GM12878 (cell line): ENCODE results near the gene UNCX. TPM values are rescaled to one million over a fixed set of nuclear protein-coding genes. Genes with fewer than 3 reads are reported as not detected.

ENCODE experiments used
- ATAC-seq: fragments of 200-7000 bp; cut with Tn5 transposase; 3 replicates; pipeline ENCODE4 v1.9.1; 2020; ENCODE audit warnings: mild to moderate bottlenecking, moderate library complexity
- BruUV-seq: library from RNA; stranded (reverse); fragments of 400-500 nt; replicated peaks from 2 replicates; lab custom pipeline; 2021; lab: Mats Ljungman, UMichigan
- CTCF ChIA-PET: fragments of 300-600 bp; sonication (Branson Sonifier 250); formaldehyde crosslinking; extraction: SDS; loops from one replicate; lab custom pipeline; 2021; ENCODE audit warnings: inconsistent platforms; lab: Yijun Ruan, JAX
- POLR2A ChIA-PET: fragments of 350-600 bp; formaldehyde crosslinking; extraction: SDS; loops from one replicate; lab custom pipeline; 2021; ENCODE audit warnings: inconsistent platforms; lab: Charles Lee
- RAD21 ChIA-PET: fragments of 300-600 bp; sonication (Branson Sonifier 250); formaldehyde crosslinking; loops from one replicate; lab custom pipeline; 2023; ENCODE audit warnings: antibody characterized with exemption; ENCODE audit not compliant: unreplicated experiment; lab: Charles Lee
- SMC1A ChIA-PET: fragments of 300-600 bp; sonication (Branson Sonifier 250); formaldehyde crosslinking; loops from one replicate; lab custom pipeline; 2023; ENCODE audit not compliant: unreplicated experiment, uncharacterized antibody; lab: Charles Lee
- DNase-seq: peaks from one replicate; pipeline ENCODE4 v3.0.0-alpha.2; 2011; ENCODE audit warnings: low read depth, low spot score
- FAIRE-seq: peaks from 3 replicates; lab custom pipeline; 2011; peaks lifted over from hg19 to GRCh38; lab: Jason Lieb, UNC
- H2AFZ ChIP-seq: 2 replicates; pipeline ENCODE4 v1.6.0; 2011; ENCODE audit warnings: low read depth, low read length, control low read depth; ENCODE audit not compliant: control insufficient read depth
- H3K27ac ChIP-seq: 2 replicates; pipeline ENCODE4 v1.5.1; 2011; ENCODE audit warnings: control low read depth; ENCODE audit not compliant: control insufficient read depth, insufficient read depth
- H3K27me3 ChIP-seq, 2 experiments: replicated peaks in 1 of 2; 2 replicates each; pipeline versions ENCODE4 v1.6.0 to v1.6.1; 2011; ENCODE audit warnings: low read length in 1 of 2; ENCODE audit not compliant: control insufficient read depth in 2 of 2, insufficient read depth in 2 of 2
- H3K36me3 ChIP-seq, 2 experiments: 2 replicates each; pipeline ENCODE4 v1.5.1; 2011; ENCODE audit warnings: low read length in 1 of 2; ENCODE audit not compliant: control insufficient read depth in 2 of 2, insufficient read depth in 2 of 2
- H3K4me1 ChIP-seq: 2 replicates; pipeline ENCODE4 v1.6.1; 2011; ENCODE audit warnings: mild to moderate bottlenecking, low read length, moderate library complexity, mixed read lengths; ENCODE audit not compliant: control insufficient read depth, insufficient read depth
- H3K4me2 ChIP-seq: 2 replicates; pipeline ENCODE4 v1.6.0; 2011; ENCODE audit warnings: control low read depth; ENCODE audit not compliant: control insufficient read depth, insufficient read depth
- H3K4me3 ChIP-seq: fragments of 200-600 bp; sonication (generic); 2 replicates; pipeline ENCODE4 v1.5.1; 2016
- H3K79me2 ChIP-seq: 2 replicates; pipeline ENCODE4 v1.6.0; 2011; ENCODE audit warnings: low read length; ENCODE audit not compliant: control insufficient read depth, insufficient read depth
- H3K9ac ChIP-seq: 2 replicates; pipeline ENCODE4 v1.8.0; 2011; ENCODE audit warnings: low read length, control low read depth, mixed read lengths; ENCODE audit not compliant: control insufficient read depth, insufficient read depth
- H3K9me3 ChIP-seq: replicated peaks from 3 replicates; pipeline ENCODE4 v1.5.1; 2011; ENCODE audit warnings: mild to moderate bottlenecking, low read length; ENCODE audit not compliant: control insufficient read depth, insufficient read depth
- H4K20me1 ChIP-seq: 2 replicates; pipeline ENCODE4 v1.6.0; 2011; ENCODE audit not compliant: control insufficient read depth, insufficient read depth
- BMI1 ChIP-seq: fragments of 450-650 bp; IDR thresholded peaks from 2 replicates; pipeline ENCODE4 v1.6.1; 2016; ENCODE audit warnings: mild to moderate bottlenecking, moderate library complexity, borderline replicate concordance
- BRCA1 ChIP-seq: IDR thresholded peaks from 2 replicates; pipeline ENCODE4 v1.6.1; 2011; ENCODE audit warnings: low read depth, low read length, improper control_type of control experiment
- E4F1 ChIP-seq: fragments of 450-650 bp; IDR thresholded peaks from 2 replicates; pipeline ENCODE4 v1.6.1; 2018; ENCODE audit warnings: borderline replicate concordance, mild to moderate bottlenecking; ENCODE audit not compliant: partially characterized antibody
- GATAD2B ChIP-seq: fragments of 450-650 bp; conservative IDR thresholded peaks from 2 replicates; pipeline ENCODE4 v1.6.1; 2017; ENCODE audit warnings: low read depth, mild to moderate bottlenecking, moderate library complexity
- POU2F2 ChIP-seq: IDR thresholded peaks from 3 replicates; pipeline ENCODE4 v1.6.1; 2011; ENCODE audit warnings: low read depth, mild to moderate bottlenecking, low read length, borderline replicate concordance
- RELB ChIP-seq: fragments of 450-650 bp; IDR thresholded peaks from 2 replicates; pipeline ENCODE4 v1.6.1; 2017; ENCODE audit warnings: low read depth, mild to moderate bottlenecking, moderate library complexity
- SMC3 ChIP-seq: IDR thresholded peaks from 2 replicates; pipeline ENCODE4 v1.6.1; 2011; ENCODE audit warnings: low read length, improper control_type of control experiment, borderline replicate concordance
- SP1 ChIP-seq: IDR thresholded peaks from one replicate; pipeline ENCODE4 v1.6.1; 2011; ENCODE audit warnings: low read depth, low read length
- SREBF1 ChIP-seq: IDR thresholded peaks from 2 replicates; pipeline ENCODE4 v1.6.1; 2012; ENCODE audit warnings: mild to moderate bottlenecking, low read length
- SRF ChIP-seq, 2 experiments: IDR thresholded peaks; 2 replicates each; pipeline ENCODE4 v1.6.1; 2011; ENCODE audit warnings: low read depth in 2 of 2, low read length in 2 of 2, mild to moderate bottlenecking in 1 of 2, moderate library complexity in 1 of 2
- TBL1XR1 ChIP-seq: IDR thresholded peaks from 2 replicates; pipeline ENCODE4 v1.6.1; 2012; ENCODE audit warnings: low read depth, low read length, improper control_type of control experiment
- ZZZ3 ChIP-seq: IDR thresholded peaks from 2 replicates; pipeline ENCODE4 v1.6.1; 2011; ENCODE audit warnings: low read depth; ENCODE audit not compliant: control insufficient read depth, insufficient read length
- WGBS: methylation state at CpG from one replicate; pipeline ENCODE4 v1.1.6; 2016; ENCODE audit warnings: low lambda C conversion rate; ENCODE audit not compliant: insufficient replicate concordance, insufficient coverage; ENCODE audit errors: missing lambda C conversion rate; 5-methylcytosine and 5-hydroxymethylcytosine counted together
- in situ Hi-C: fragments of 300-500 bp; cut with MboI; formaldehyde crosslinking; loops from 9 replicates; pipeline ENCODE4 v1.14.3; 2018; ENCODE audit warnings: mixed read lengths
- intact Hi-C: fragments of 100-400 bp; cut with micrococcal nuclease; formaldehyde crosslinking; loops from one replicate; pipeline ENCODE4 v1.14.2; 2022; ENCODE audit not compliant: unreplicated experiment
- polyA plus RNA-seq, 11 experiments: library from polyadenylated mRNA; depleted of rRNA in 4 of 11; unstranded in 6 of 11; stranded (reverse) in 5 of 11; fragments of >200 nt; fragmentation: Nextera tagmentation in 4 of 11; fragmentation: Illumina TruSeq in 1 of 11; extraction: Ambion mirVana in 4 of 11; extraction: Trizol in 1 of 11; gene quantifications; 1 replicate in 1 of 11; 2 replicates in 10 of 11; pipeline versions ENCODE4 v1.2.1 to v1.2.3, GENCODE V29; 2011 to 2016; ENCODE audit warnings: inconsistent platforms in 2 of 11, missing spikeins in 2 of 11, low read depth in 1 of 11
- total RNA-seq, 4 experiments: library from RNA; depleted of rRNA in 3 of 4; stranded (reverse); fragments of >200 nt in 3 of 4; fragmentation: Illumina TruSeq in 1 of 4; extraction: Trizol in 1 of 4; gene quantifications; 2 replicates each; pipeline versions ENCODE4 v1.2.1 to v1.2.3, GENCODE V29; 2013 to 2021
- TF ChIP-seq, protein P1 (sequence below): IDR thresholded peaks from 2 replicates; pipeline ENCODE4 v1.6.1; 2012; ENCODE audit warnings: mild to moderate bottlenecking, low read depth, low read length

Gene UNCX
- total and polyA plus RNA-seq, 10 of the 15 experiments (the other 5 are each of a cell fraction or from before 2014, with no cell fraction given), result not detected

DNA sequence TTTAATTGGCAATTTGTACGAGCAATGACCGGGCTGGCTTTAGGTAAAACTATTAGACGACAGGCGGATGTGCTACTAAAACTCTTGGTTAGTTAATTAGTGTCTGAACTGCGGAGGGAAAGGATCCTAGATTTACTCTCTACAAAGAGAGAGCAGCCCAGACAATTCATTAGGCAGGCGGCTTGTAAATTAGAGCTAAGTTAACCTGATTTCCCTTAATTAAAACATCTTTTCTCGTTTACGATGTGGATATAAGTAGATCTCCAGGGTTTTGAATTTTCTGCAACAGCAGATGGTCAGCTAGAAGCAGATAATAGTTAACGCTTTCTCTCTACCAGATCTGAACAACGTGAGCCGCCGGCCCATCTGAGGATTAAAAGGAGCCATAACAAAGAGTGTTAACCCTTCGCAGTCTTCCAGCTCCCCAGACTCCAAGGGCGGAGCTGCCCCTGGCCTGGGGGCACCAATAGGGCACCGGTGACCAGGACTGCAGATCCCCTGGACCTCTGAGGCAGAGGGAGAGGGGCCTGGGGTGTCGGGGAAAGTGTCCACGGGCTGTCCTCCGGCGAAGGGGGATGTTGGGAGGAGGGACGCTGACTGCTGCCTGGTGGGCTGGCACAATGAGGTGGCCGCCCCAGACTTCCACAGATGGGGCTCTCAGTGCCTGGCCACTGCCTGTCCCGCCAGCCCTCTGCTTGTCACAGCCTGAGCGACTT, 6.3 kb upstream of the UNCX start (continued):
- TF ChIP-seq TBL1XR1, result no peak
- TF ChIP-seq SP1, result no peak
- TF ChIP-seq, protein P1, sequence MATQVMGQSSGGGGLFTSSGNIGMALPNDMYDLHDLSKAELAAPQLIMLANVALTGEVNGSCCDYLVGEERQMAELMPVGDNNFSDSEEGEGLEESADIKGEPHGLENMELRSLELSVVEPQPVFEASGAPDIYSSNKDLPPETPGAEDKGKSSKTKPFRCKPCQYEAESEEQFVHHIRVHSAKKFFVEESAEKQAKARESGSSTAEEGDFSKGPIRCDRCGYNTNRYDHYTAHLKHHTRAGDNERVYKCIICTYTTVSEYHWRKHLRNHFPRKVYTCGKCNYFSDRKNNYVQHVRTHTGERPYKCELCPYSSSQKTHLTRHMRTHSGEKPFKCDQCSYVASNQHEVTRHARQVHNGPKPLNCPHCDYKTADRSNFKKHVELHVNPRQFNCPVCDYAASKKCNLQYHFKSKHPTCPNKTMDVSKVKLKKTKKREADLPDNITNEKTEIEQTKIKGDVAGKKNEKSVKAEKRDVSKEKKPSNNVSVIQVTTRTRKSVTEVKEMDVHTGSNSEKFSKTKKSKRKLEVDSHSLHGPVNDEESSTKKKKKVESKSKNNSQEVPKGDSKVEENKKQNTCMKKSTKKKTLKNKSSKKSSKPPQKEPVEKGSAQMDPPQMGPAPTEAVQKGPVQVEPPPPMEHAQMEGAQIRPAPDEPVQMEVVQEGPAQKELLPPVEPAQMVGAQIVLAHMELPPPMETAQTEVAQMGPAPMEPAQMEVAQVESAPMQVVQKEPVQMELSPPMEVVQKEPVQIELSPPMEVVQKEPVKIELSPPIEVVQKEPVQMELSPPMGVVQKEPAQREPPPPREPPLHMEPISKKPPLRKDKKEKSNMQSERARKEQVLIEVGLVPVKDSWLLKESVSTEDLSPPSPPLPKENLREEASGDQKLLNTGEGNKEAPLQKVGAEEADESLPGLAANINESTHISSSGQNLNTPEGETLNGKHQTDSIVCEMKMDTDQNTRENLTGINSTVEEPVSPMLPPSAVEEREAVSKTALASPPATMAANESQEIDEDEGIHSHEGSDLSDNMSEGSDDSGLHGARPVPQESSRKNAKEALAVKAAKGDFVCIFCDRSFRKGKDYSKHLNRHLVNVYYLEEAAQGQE, result no peak
- TF ChIP-seq SRF (IDR thresholded peaks at IDR 0.05; ENCODE audit: low read depth in 2 of 2, low read length in 2 of 2), result no peak
- TF ChIP-seq SMC3, result no peak

GRCh38 chr7:1227071-1227804, 5.4 kb upstream of the UNCX start:
- H3K27ac ChIP-seq, result no peak overlapping the region
- H4K20me1 ChIP-seq, result no peaks in the 10 kb centered on the region
- no peaks in the 10 kb centered on the region for H3K79me2 ChIP-seq
- in situ Hi-C loops (loop anchor here (5.0 kb wide), 1 partner anchor 205 kb away; no protein-coding TSS in a partner anchor), intact Hi-C loops (loop anchor here (5.0 kb wide), 1 partner anchor 185 kb away; no protein-coding TSS in a partner anchor)
- ATAC-seq (no peak), DNase-seq (no peak)
- 60% methylated on average over 25 of the region's 25 CpGs for WGBS
- ChIA-PET POLR2A (no interaction called here), CTCF (interaction anchor here (1.2 kb wide), 1 partner anchor 248 kb away, joined by 3 read pairs; no protein-coding TSS in a partner anchor), RAD21 (interaction anchor here (1.3 kb wide), 1 partner anchor 205 kb away, joined by 3 read pairs; no protein-coding TSS in a partner anchor)
- no TSS peak for BruUV-seq
- no peak overlapping the region for H3K9ac ChIP-seq
- H3K4me1 ChIP-seq, result no peaks in the 10 kb centered on the region
- H3K9me3 ChIP-seq, result no peaks in the 10 kb centered on the region
- H3K4me3 ChIP-seq, result no peak overlapping the region
- peaks cover 0 to 2% of the 10 kb centered on the region in 2 experiments; a peak in 3 of 4 replicates for H3K27me3 ChIP-seq
- TF ChIP-seq RELB (no peak), SREBF1 (no peak), E4F1 (no peak), ZZZ3 (no peak), GATAD2B (no peak), BRCA1 (no peak), BMI1 (no peak), POU2F2 (no peak)
- TF ChIP-seq, all 136 proteins: peak for 0
- no peak overlapping the region for H2AFZ ChIP-seq
- no peak overlapping the region for H3K4me2 ChIP-seq
- no peaks in the 10 kb centered on the region for H3K36me3 ChIP-seq
- SMC1A ChIA-PET, result no interaction called here
- FAIRE-seq, result no peak
